NCI-H345 treated with DMSO at 0.1 percent for 48 hours (cell line): ENCODE measurements around the gene FRRS1L.
A peak's percentile ranks its signal among the peaks of the same experiment; 100 is the strongest.
"Not testable (repeated sequence)": the region's sequence is repeated elsewhere in the genome, so short reads cannot be mapped to it uniquely, and the experiment has no call there.

Experiments used
- DNase-seq: peaks from one replicate; lab custom pipeline; 2025; ENCODE audit not compliant: unreplicated experiment; lab: John Stamatoyannopoulos, UW

The FRRS1L gene

GRCh38 chr9:109133533-109133932 is 33.5 kb downstream of the FRRS1L start:
- DNase-seq: no peak

GRCh38 chr9:109132567-109133021 is 34.5 kb downstream of the FRRS1L start:
- DNase-seq: no peak

GRCh38 chr9:109129470-109130197 is 37.4 kb downstream of the FRRS1L start:
- no peak for DNase-seq

GRCh38 chr9:109126671-109127070 is 40.4 kb downstream of the FRRS1L start:
- DNase-seq: not testable (repeated sequence)

GRCh38 chr9:109124121-109124520 is 42.9 kb downstream of the FRRS1L start:
- no peak for DNase-seq

- DNase-seq: no peak
These were observed 44.1 kb downstream of the FRRS1L start for GRCh38 chr9:109122726-109123621.

GRCh38 chr9:109121232-109121796 is 45.7 kb downstream of the FRRS1L start:
- no peak for DNase-seq

- no peak for DNase-seq
These were observed 46.8 kb downstream of the FRRS1L start for GRCh38 chr9:109120204-109120789.

GRCh38 chr9:109119439-109120203 is 47.4 kb downstream of the FRRS1L start, which contains the start of gene TMEM245:
TMEM245 (minus strand) TSS chr9:109119947; CDS start chr9:109119913, 34 bp downstream.
- peak; percentile 95 for DNase-seq

GRCh38 chr9:109118808-109119438 is 48.1 kb downstream of the FRRS1L start:
- no peak for DNase-seq

GRCh38 chr9:109117856-109118807 is 48.9 kb downstream of the FRRS1L start:
- DNase-seq: no peak

- no peak for DNase-seq
These were observed 51.0 kb downstream of the FRRS1L start for GRCh38 chr9:109115931-109116526.

GRCh38 chr9:109114670-109115069 is 52.4 kb downstream of the FRRS1L start:
- no peak for DNase-seq

- no peak for DNase-seq
These were observed 53.0 kb downstream of the FRRS1L start for GRCh38 chr9:109113892-109114609.

- no peak for DNase-seq
These were observed 53.8 kb downstream of the FRRS1L start for GRCh38 chr9:109113254-109113653.

GRCh38 chr9:109110329-109111021 is 56.6 kb downstream of the FRRS1L start:
- no peak for DNase-seq

- DNase-seq: no peak
These were observed 57.1 kb downstream of the FRRS1L start for GRCh38 chr9:109109967-109110328.
